OCI-LY3 (cell line): ENCODE data around the gene KRI1.

Experiments
- CTCF ChIP-seq: fragments of 200-600, 300-600 bp; sonication (generic); IDR thresholded peaks from 2 replicates; pipeline ENCODE4 v1.5.1; 2014; ENCODE audit warnings: antibody characterized with exemption, low read length, low read depth
- EZH2phosphoT487 ChIP-seq: fragments of 200-600 bp; shearing (Covaris generic); IDR thresholded peaks from 2 replicates; pipeline ENCODE4 v1.6.1; 2018; ENCODE audit warnings: antibody characterized with exemption, mixed run types, low read depth

DNA sequence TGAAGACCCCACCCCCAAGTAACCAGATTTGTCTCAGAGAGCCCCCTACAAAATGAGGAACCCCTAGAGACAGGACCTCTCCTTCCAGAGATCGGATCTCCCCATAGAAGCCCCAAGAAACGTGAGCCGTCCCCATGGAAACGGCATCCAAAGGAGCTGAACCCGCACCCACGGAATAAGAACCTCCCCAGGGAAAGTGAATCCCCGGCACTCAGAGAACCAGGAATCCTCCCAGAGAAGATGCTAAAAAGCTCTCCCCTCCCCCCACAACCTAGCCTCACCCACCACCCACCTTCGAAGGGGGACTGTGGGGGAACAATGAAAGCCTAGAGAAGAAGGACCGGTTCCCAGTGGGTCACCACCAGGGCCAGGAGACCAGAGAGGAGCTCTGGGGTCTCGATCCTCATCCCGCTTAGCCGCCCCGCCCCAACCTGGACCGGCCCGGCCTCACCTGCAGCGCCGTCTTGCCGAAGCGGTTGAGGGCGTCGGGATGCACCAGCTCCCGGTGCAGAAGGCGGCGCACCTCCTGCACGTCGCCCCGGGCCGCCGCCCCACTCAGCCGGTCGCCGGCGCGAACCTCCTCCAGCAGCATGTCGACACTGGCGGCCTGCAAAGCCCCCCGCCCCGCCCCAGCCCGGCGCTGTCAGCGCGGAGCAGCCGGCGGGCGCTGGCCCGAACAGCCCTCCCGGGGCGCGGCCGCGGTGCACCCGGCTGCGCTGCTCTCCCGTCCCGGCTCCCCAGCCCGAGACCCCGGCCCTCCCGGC is 2.4 kb upstream of the KRI1 start:
- TF ChIP-seq CTCF (no peak; the same call in 1 of the 2 replicates), EZH2phosphoT487 (no peak)
